ENCODE results near the gene CACNA1F.

CACNA1F gene

GRCh38 chrX:49276671-49277534, 43.8 kb upstream of the CACNA1F start:
- no peak for DNase-seq
- H2BK12ac ChIP-seq (ENCODE audit: low read length in 2 of 2) = no peak overlapping the region
- no peak overlapping the region for H3K4me3 ChIP-seq (ENCODE audit: insufficient read depth in 1 of 2, low read depth in 1 of 2, low read length in 2 of 2)
- WGBS = 91% methylated on average over 16 of the region's 19 CpGs
- H3K18ac ChIP-seq (ENCODE audit: low read depth in 1 of 2, low read length in 2 of 2) = no peak overlapping the region
- no peak overlapping the region for H2BK15ac ChIP-seq (ENCODE audit: low read depth, poor library complexity, severe bottlenecking)
- no peak overlapping the region for H3K4me2 ChIP-seq (ENCODE audit: low read length, poor library complexity, severe bottlenecking)
- no peak overlapping the region for H3K9ac ChIP-seq (ENCODE audit: low read length)
- H2BK5ac ChIP-seq (ENCODE audit: low read depth, low read length, poor library complexity, severe bottlenecking) = no peak overlapping the region
- H3K23ac ChIP-seq (ENCODE audit: low read length in 2 of 2) = no peak overlapping the region
- peaks cover 17% of the 10 kb centered on the region for H3K79me1 ChIP-seq (replicated peaks; ENCODE audit: low read length, poor library complexity, severe bottlenecking)
- H3K4ac ChIP-seq (ENCODE audit: low read depth in 1 of 2, low read length in 2 of 2) = no peak overlapping the region
- no peaks in the 10 kb centered on the region for H3K9me3 ChIP-seq (ENCODE audit: control insufficient read depth, low read length)
- H3K36me3 ChIP-seq (ENCODE audit: control insufficient read depth in 1 of 2, insufficient read depth in 2 of 2, low read depth in 1 of 2, low read length in 2 of 2) = peaks cover 0 to 7% of the 10 kb centered on the region in 2 experiments
- H4K8ac ChIP-seq (ENCODE audit: low read length) = no peak overlapping the region
- H3K27ac ChIP-seq (ENCODE audit: low read length, poor library complexity, severe bottlenecking) = no peak overlapping the region
- H3K27me3 ChIP-seq (ENCODE audit: control insufficient read depth in 1 of 2, insufficient read depth in 1 of 2, low read length in 2 of 2) = no peaks in the 10 kb centered on the region
- peaks cover 10% of the 10 kb centered on the region for H3K4me1 ChIP-seq (ENCODE audit: control insufficient read depth, insufficient read depth, low read depth, low read length)
- H2AK5ac ChIP-seq (ENCODE audit: low read length, severe bottlenecking) = no peak overlapping the region
- H4K91ac ChIP-seq (ENCODE audit: low read length) = no peak overlapping the region
- no peak overlapping the region for H2BK120ac ChIP-seq (ENCODE audit: low read depth, low read length)
- H2AFZ ChIP-seq (ENCODE audit: low read depth, low read length) = no peak overlapping the region
- H3K14ac ChIP-seq (ENCODE audit: low read length in 2 of 2) = no peak overlapping the region

- Histone ChIP-seq H2AK5ac (ENCODE audit: low read length, severe bottlenecking) (no peak overlapping the region), H2BK15ac (ENCODE audit: low read depth, poor library complexity, severe bottlenecking) (no peak overlapping the region), H4K8ac (ENCODE audit: low read length) (no peak overlapping the region), H2BK5ac (ENCODE audit: low read depth, low read length, poor library complexity, severe bottlenecking) (no peak overlapping the region), H2AFZ (ENCODE audit: low read depth, low read length) (no peak overlapping the region), H3K4ac (ENCODE audit: low read depth in 1 of 2, low read length in 2 of 2) (no peak overlapping the region), H3K36me3 (ENCODE audit: control insufficient read depth in 1 of 2, insufficient read depth in 2 of 2, low read depth in 1 of 2, low read length in 2 of 2) (peaks cover 0 to 7% of the 10 kb centered on the region in 2 experiments), H2BK120ac (ENCODE audit: low read depth, low read length) (no peak overlapping the region), H3K9me3 (ENCODE audit: control insufficient read depth, low read length) (no peaks in the 10 kb centered on the region), H3K18ac (ENCODE audit: low read depth in 1 of 2, low read length in 2 of 2) (no peak overlapping the region), H3K9ac (ENCODE audit: low read length) (no peak overlapping the region), H3K79me1 (replicated peaks; ENCODE audit: low read length, poor library complexity, severe bottlenecking) (peaks cover 17% of the 10 kb centered on the region), H4K91ac (ENCODE audit: low read length) (no peak overlapping the region), H2BK12ac (ENCODE audit: low read length in 2 of 2) (no peak overlapping the region), H3K4me2 (ENCODE audit: low read length, poor library complexity, severe bottlenecking) (no peak overlapping the region), H3K14ac (ENCODE audit: low read length in 2 of 2) (no peak overlapping the region), H3K27ac (ENCODE audit: low read length, poor library complexity, severe bottlenecking) (no peak overlapping the region), H3K4me3 (ENCODE audit: insufficient read depth in 1 of 2, low read depth in 1 of 2, low read length in 2 of 2) (no peak overlapping the region), H3K4me1 (ENCODE audit: control insufficient read depth, insufficient read depth, low read depth, low read length) (peaks cover 14% of the 10 kb centered on the region), H3K23ac (ENCODE audit: low read length in 2 of 2) (no peak overlapping the region), H3K27me3 (ENCODE audit: control insufficient read depth in 1 of 2, insufficient read depth in 1 of 2, low read length in 2 of 2) (no peaks in the 10 kb centered on the region)
- WGBS = no CpG with 5 or more reads among the region's 1 CpG
- DNase-seq = no peak
Measured at GRCh38 chrX:49276207-49276606, 43.1 kb upstream of the CACNA1F start.

GRCh38 chrX:49273181-49273727, 40.1 kb upstream of the CACNA1F start:
- Histone ChIP-seq H3K14ac (ENCODE audit: low read length in 2 of 2) (no peak overlapping the region), H3K27ac (ENCODE audit: low read length, poor library complexity, severe bottlenecking) (no peak overlapping the region), H3K36me3 (ENCODE audit: control insufficient read depth in 1 of 2, insufficient read depth in 2 of 2, low read depth in 1 of 2, low read length in 2 of 2) (peaks cover 0 to 7% of the 10 kb centered on the region in 2 experiments), H2BK120ac (ENCODE audit: low read depth, low read length) (no peak overlapping the region), H3K9ac (ENCODE audit: low read length) (no peak overlapping the region), H2BK15ac (ENCODE audit: low read depth, poor library complexity, severe bottlenecking) (no peak overlapping the region), H2BK5ac (ENCODE audit: low read depth, low read length, poor library complexity, severe bottlenecking) (no peak overlapping the region), H3K4me3 (ENCODE audit: insufficient read depth in 1 of 2, low read depth in 1 of 2, low read length in 2 of 2) (no peak overlapping the region), H4K8ac (ENCODE audit: low read length) (no peak overlapping the region), H3K4me2 (ENCODE audit: low read length, poor library complexity, severe bottlenecking) (no peak overlapping the region), H3K23ac (ENCODE audit: low read length in 2 of 2) (no peak overlapping the region), H3K79me1 (replicated peaks; ENCODE audit: low read length, poor library complexity, severe bottlenecking) (peaks cover 13% of the 10 kb centered on the region), H4K91ac (ENCODE audit: low read length) (no peak overlapping the region), H3K9me3 (ENCODE audit: control insufficient read depth, low read length) (no peaks in the 10 kb centered on the region), H2AK5ac (ENCODE audit: low read length, severe bottlenecking) (no peak overlapping the region), H3K18ac (ENCODE audit: low read depth in 1 of 2, low read length in 2 of 2) (no peak overlapping the region), H3K4ac (ENCODE audit: low read depth in 1 of 2, low read length in 2 of 2) (no peak overlapping the region), H2BK12ac (ENCODE audit: low read length in 2 of 2) (no peak overlapping the region), H3K27me3 (ENCODE audit: control insufficient read depth in 1 of 2, insufficient read depth in 1 of 2, low read length in 2 of 2) (no peaks in the 10 kb centered on the region), H2AFZ (ENCODE audit: low read depth, low read length) (no peak overlapping the region), H3K4me1 (ENCODE audit: control insufficient read depth, insufficient read depth, low read depth, low read length) (peaks cover 22% of the 10 kb centered on the region)
- no peak for DNase-seq
- 92% methylated on average over 8 of the region's 8 CpGs for WGBS

- no peak overlapping the region for H3K18ac ChIP-seq (ENCODE audit: low read depth in 1 of 2, low read length in 2 of 2)
- peaks cover 13% of the 10 kb centered on the region for H3K79me1 ChIP-seq (replicated peaks; ENCODE audit: low read length, poor library complexity, severe bottlenecking)
- H2BK120ac ChIP-seq (ENCODE audit: low read depth, low read length) = no peak overlapping the region
- no peak overlapping the region for H2BK15ac ChIP-seq (ENCODE audit: low read depth, poor library complexity, severe bottlenecking)
- DNase-seq = no peak
- no peak overlapping the region for H3K9ac ChIP-seq (ENCODE audit: low read length)
- no peak overlapping the region for H2BK5ac ChIP-seq (ENCODE audit: low read depth, low read length, poor library complexity, severe bottlenecking)
- peaks cover 0 to 7% of the 10 kb centered on the region in 2 experiments for H3K36me3 ChIP-seq (ENCODE audit: control insufficient read depth in 1 of 2, insufficient read depth in 2 of 2, low read depth in 1 of 2, low read length in 2 of 2)
- no peak overlapping the region for H2AK5ac ChIP-seq (ENCODE audit: low read length, severe bottlenecking)
- H3K4ac ChIP-seq (ENCODE audit: low read depth in 1 of 2, low read length in 2 of 2) = no peak overlapping the region
- peaks cover 22% of the 10 kb centered on the region for H3K4me1 ChIP-seq (ENCODE audit: control insufficient read depth, insufficient read depth, low read depth, low read length)
- no peak overlapping the region for H2BK12ac ChIP-seq (ENCODE audit: low read length in 2 of 2)
- H2AFZ ChIP-seq (ENCODE audit: low read depth, low read length) = no peak overlapping the region
- H3K27me3 ChIP-seq (ENCODE audit: control insufficient read depth in 1 of 2, insufficient read depth in 1 of 2, low read length in 2 of 2) = no peaks in the 10 kb centered on the region
- no peaks in the 10 kb centered on the region for H3K9me3 ChIP-seq (ENCODE audit: control insufficient read depth, low read length)
- WGBS = 91% methylated on average over 6 of the region's 6 CpGs
- H4K91ac ChIP-seq (ENCODE audit: low read length) = no peak overlapping the region
- H4K8ac ChIP-seq (ENCODE audit: low read length) = no peak overlapping the region
- no peak overlapping the region for H3K27ac ChIP-seq (ENCODE audit: low read length, poor library complexity, severe bottlenecking)
- H3K4me2 ChIP-seq (ENCODE audit: low read length, poor library complexity, severe bottlenecking) = no peak overlapping the region
- H3K4me3 ChIP-seq (ENCODE audit: insufficient read depth in 1 of 2, low read depth in 1 of 2, low read length in 2 of 2) = peak overlapping the region in 1 of 2 experiments; percentile 7
- H3K14ac ChIP-seq (ENCODE audit: low read length in 2 of 2) = no peak overlapping the region
- H3K23ac ChIP-seq (ENCODE audit: low read length in 2 of 2) = no peak overlapping the region
Measured at GRCh38 chrX:49272421-49272820, 39.3 kb upstream of the CACNA1F start.
